Measurements from ENCODE around the gene TAP2.

- TF ChIP-seq CTCF (IDR thresholded peaks at IDR 0.05 in 8 of 11, conservative IDR thresholded peaks at IDR 0.05 in 3 of 11) (no peak), POLR2AphosphoS5 (IDR thresholded peaks at IDR 0.05) (no peak), POLR2A (IDR thresholded peaks at IDR 0.05) (no peak)
These were observed 8.5 kb downstream of the TAP2 start for GRCh38 chr6:32830017-32830416.

Measured in spleen (tissue), 7 donors.